Small intestine (tissue), 7 donors: ENCODE results near the gene LTO1. TPM values are rescaled to one million over a fixed set of nuclear protein-coding genes. Genes with fewer than 3 reads are reported as not detected.

Source experiments
- DNase-seq, 2 donors: peaks; one replicate each; pipeline versions ENCODE4 v3.0.0 to v3.0.0-alpha.2; 2013
- FAIRE-seq: peaks from 2 replicates; lab custom pipeline; 2012; peaks lifted over from hg19 to GRCh38; lab: Jason Lieb, UNC
- H3K27ac ChIP-seq, 3 donors: one replicate each; pipeline ENCODE4 v1.5.1; 2013; ENCODE audit warnings: low read length in 2 of 3, mild to moderate bottlenecking in 2 of 3, control low read depth in 1 of 3, inconsistent platforms in 1 of 3, low read depth in 1 of 3, moderate library complexity in 1 of 3
- H3K27me3 ChIP-seq, 3 donors: one replicate each; pipeline ENCODE4 v1.6.1; 2013; ENCODE audit warnings: low read length in 3 of 3, inconsistent platforms in 1 of 3; ENCODE audit not compliant: control insufficient read depth in 3 of 3, insufficient read depth in 3 of 3
- H3K36me3 ChIP-seq, 3 donors: one replicate each; pipeline ENCODE4 v1.6.1; 2013; ENCODE audit warnings: low read length in 3 of 3, inconsistent platforms in 1 of 3, low read depth in 1 of 3, mild to moderate bottlenecking in 1 of 3, moderate library complexity in 1 of 3; ENCODE audit not compliant: control insufficient read depth in 3 of 3, insufficient read depth in 2 of 3
- H3K4me1 ChIP-seq, 3 donors: one replicate each; pipeline ENCODE4 v1.6.1; 2013; ENCODE audit warnings: low read length in 2 of 3, inconsistent platforms in 1 of 3, low read depth in 1 of 3, mild to moderate bottlenecking in 1 of 3, moderate library complexity in 1 of 3; ENCODE audit not compliant: control insufficient read depth in 3 of 3, insufficient read depth in 2 of 3
- H3K4me3 ChIP-seq, 3 donors: one replicate each; pipeline ENCODE4 v1.5.1; 2013; ENCODE audit warnings: low read length in 3 of 3, control low read depth in 1 of 3, inconsistent platforms in 1 of 3, low read depth in 1 of 3, mild to moderate bottlenecking in 1 of 3, moderate library complexity in 1 of 3
- H3K9me3 ChIP-seq, 2 donors: one replicate each; pipeline ENCODE4 v1.6.1; 2013; ENCODE audit warnings: low read depth in 1 of 2, low read length in 1 of 2; ENCODE audit not compliant: control insufficient read depth in 2 of 2, insufficient read depth in 1 of 2
- WGBS, 3 donors: extraction: QIAGEN DNeasy Blood & Tissue Kit; methylation state at CpG; one replicate each; pipeline ENCODE4 v1.1.7; 2013; 5-methylcytosine and 5-hydroxymethylcytosine counted together
- polyA plus RNA-seq, 4 donors: library from polyadenylated mRNA; stranded (reverse) in 3 of 4; unstranded in 1 of 4; fragments of 200-250 nt in 3 of 4; fragments of 120-200 nt in 1 of 4; gene quantifications; one replicate each; pipeline versions ENCODE4 v1.2.1 to v1.2.3, GENCODE V29; 2013
- donor health status: healthy with polysubstance abuse.
- donor health status: control.
- donor health status: control.
- donor health status: Bipolar disorder and iron deficiency.
- donor health status: healthy.

Gene LTO1
- polyA plus RNA-seq, 4 donors = 14.6 to 21.1 (median 17.7) TPM

- no peaks in the 10 kb centered on the region for H3K9me3 ChIP-seq
- peak overlapping the region; percentile 81 to 98 (median 88) for H3K4me3 ChIP-seq
- peak overlapping the region; percentile 69 to 93 (median 80) for H3K27ac ChIP-seq
- DNase-seq = peak in 1 of 2 donors; percentile 60
- no peak for FAIRE-seq
- 0 to 1% (median 0%) methylated on average over 65 to 68 of the region's 68 CpGs for WGBS, 3 donors
- H3K4me1 ChIP-seq = peaks cover 3 to 51% (median 12%) of the 10 kb centered on the region in 3 donors
- H3K27me3 ChIP-seq = peaks cover 2 to 17% (median 9%) of the 10 kb centered on the region in 3 donors
- peaks cover 0 to 36% (median 2%) of the 10 kb centered on the region in 3 donors for H3K36me3 ChIP-seq
These were observed 33.2 kb downstream of the LTO1 start for GRCh38 chr11:69641681-69642548.

- Histone ChIP-seq H3K4me1 (peaks cover 3 to 58% (median 16%) of the 10 kb centered on the region in 3 donors), H3K4me3 (peak within 1 kb of the TSS; percentile 81 to 98 (median 88)), H3K27ac (peak within 1 kb of the TSS; percentile 69 to 93 (median 80)), H3K9me3 (no peaks in the 10 kb centered on the region), H3K36me3 (peaks cover 0 to 28% (median 2%) of the 10 kb centered on the region in 3 donors), H3K27me3 (peaks cover 2 to 20% (median 13%) of the 10 kb centered on the region in 3 donors)
- WGBS, 3 donors = 0 to 1% (median 0%) methylated on average over 40 to 48 of the region's 49 CpGs
- peak; percentile 85 to 91 for DNase-seq
- FAIRE-seq = no peak
These were observed 34.1 kb downstream of the LTO1 start, which contains the start of gene CCND1 for GRCh38 chr11:69640995-69641581. Gene CCND1 (plus strand): TSS chr11:69641156. CDS start chr11:69641314, 158 bp downstream.

GRCh38 chr11:69640260-69640994 is 34.7 kb downstream of the LTO1 start:
- peak overlapping the region; percentile 81 to 98 (median 88) for H3K4me3 ChIP-seq
- DNase-seq (peak; percentile 51 to 73), FAIRE-seq (no peak)
- peak overlapping the region in 2 of 3 donors; percentile 75 to 93 for H3K27ac ChIP-seq
- peaks cover 3 to 60% (median 16%) of the 10 kb centered on the region in 3 donors for H3K4me1 ChIP-seq
- peaks cover 0 to 21% (median 1%) of the 10 kb centered on the region in 3 donors for H3K36me3 ChIP-seq
- peaks cover 2 to 20% (median 13%) of the 10 kb centered on the region in 3 donors for H3K27me3 ChIP-seq
- 1 to 2% (median 2%) methylated on average over 43 of the region's 43 CpGs for WGBS, 3 donors
- H3K9me3 ChIP-seq = no peaks in the 10 kb centered on the region

- no peak for FAIRE-seq
- H3K4me3 ChIP-seq = peak overlapping the region in 1 of 3 donors; percentile 98
- 1 to 11% (median 3%) methylated on average over 9 of the region's 9 CpGs for WGBS, 3 donors
These were observed 35.3 kb downstream of the LTO1 start for GRCh38 chr11:69639831-69640230.

DNA sequence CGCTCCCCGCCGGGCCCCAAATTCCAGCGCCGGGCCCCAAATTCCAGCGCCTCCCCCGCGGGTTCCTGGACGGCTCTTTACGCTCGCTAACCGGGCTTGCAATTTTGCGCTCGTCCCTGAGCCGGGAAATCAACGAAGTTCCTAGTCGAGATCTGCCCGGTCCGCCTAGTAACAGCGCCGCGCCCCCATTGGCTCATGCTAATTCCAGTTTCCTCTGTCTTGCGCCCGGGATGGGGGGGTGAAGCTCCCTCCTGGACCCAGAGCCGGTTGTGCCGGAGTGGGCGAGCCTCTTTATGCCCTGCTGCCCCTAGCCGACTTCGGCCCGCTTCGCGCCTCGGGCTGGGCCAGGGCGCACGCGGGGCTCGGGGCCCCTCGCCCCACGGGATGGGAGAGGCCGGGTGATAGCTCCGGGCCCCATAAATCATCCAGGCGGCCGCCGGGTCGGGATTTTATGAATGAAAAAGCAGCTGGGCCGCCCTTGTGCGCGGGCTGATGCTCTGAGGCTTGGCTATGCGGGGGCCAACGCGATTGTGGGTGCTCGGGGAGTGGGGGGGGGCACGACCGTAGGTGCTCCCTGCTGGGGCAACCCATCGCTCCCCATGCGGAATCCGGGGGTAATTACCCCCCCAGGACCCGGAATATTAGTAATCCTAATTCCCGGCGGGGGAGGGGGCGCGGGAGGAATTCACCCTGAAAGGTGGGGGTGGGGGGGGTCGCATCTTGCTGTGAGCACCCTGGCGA is 36.0 kb downstream of the LTO1 start:
- no peak for FAIRE-seq
- WGBS, 3 donors = 1 to 2% (median 1%) methylated on average over 64 of the region's 64 CpGs
- peak overlapping the region; percentile 63 to 84 (median 70) for H3K27ac ChIP-seq
- peaks cover 0 to 8% (median 0%) of the 10 kb centered on the region in 3 donors for H3K36me3 ChIP-seq
- peak; percentile 93 to 98 for DNase-seq
- peaks cover 2 to 20% (median 13%) of the 10 kb centered on the region in 3 donors for H3K27me3 ChIP-seq
- peaks cover 2 to 49% (median 16%) of the 10 kb centered on the region in 3 donors for H3K4me1 ChIP-seq
- H3K4me3 ChIP-seq = peak overlapping the region; percentile 25 to 50 (median 33)
- no peaks in the 10 kb centered on the region for H3K9me3 ChIP-seq

More at GRCh38 chr11:69639831-69640230, 35.3 kb downstream of the LTO1 start:
- Histone ChIP-seq H3K27ac (peak overlapping the region in 1 of 3 donors; percentile 93), H3K36me3 (peaks cover 0 to 15% (median 0%) of the 10 kb centered on the region in 3 donors), H3K9me3 (no peaks in the 10 kb centered on the region), H3K27me3 (peaks cover 2 to 20% (median 13%) of the 10 kb centered on the region in 3 donors), H3K4me1 (peaks cover 3 to 56% (median 16%) of the 10 kb centered on the region in 3 donors)
- peak in 1 of 2 donors; percentile 13 for DNase-seq

DNA sequence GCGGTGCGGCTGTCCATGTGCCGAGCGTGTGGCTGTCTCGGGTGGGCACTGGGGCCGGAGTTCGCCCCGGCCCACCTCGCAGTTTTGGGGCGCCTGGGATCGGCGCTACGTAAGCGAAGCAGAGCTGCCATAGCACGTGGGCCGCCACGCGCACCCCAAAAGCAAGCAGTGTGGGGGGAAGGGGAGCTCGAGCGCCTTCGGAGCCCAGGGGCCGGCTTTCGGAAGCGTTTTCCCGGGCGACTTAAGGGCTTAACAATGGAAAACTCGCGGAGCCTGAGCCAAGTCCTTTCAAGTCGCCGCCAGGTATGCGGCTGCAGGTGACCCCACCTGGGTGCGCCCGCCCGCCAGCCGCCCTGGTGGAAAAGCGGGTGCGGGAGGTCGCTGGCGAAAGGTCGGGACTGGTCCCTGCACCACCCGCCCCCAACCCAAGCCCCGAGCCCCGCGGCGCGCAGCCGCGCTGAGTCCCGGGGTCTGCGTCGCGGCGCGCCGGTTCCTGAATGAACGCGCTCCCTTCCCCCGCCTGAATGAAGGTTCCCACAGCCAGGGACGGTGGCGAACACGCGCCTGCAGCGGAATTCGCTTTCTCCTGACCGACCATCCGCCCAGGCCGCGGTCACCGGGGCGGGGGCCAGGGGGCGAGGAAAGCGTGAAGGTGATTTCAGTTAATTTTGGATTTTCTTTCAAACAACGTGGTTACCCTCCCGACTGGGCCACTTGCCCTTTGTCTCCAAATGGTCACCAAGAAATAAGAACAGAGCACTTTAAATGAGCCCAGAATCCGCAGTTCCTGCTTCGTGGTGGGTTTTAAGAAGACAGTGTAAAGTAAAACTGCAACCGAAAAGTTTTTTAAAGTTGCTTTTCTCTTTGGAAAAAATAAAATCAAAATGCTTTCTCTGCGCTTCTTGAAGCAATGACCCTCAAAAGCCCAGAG is 36.9 kb downstream of the LTO1 start:
- Histone ChIP-seq H3K36me3 (no peaks in the 10 kb centered on the region), H3K4me3 (peak overlapping the region in 2 of 3 donors; percentile 25 to 50), H3K4me1 (peaks cover 0 to 41% (median 16%) of the 10 kb centered on the region in 3 donors), H3K27ac (peak overlapping the region in 2 of 3 donors; percentile 70 to 84), H3K9me3 (no peaks in the 10 kb centered on the region), H3K27me3 (peaks cover 2 to 20% (median 13%) of the 10 kb centered on the region in 3 donors)
- no peak for FAIRE-seq
- peak; percentile 56 to 90 for DNase-seq
- 1 to 3% (median 2%) methylated on average over 58 to 78 of the region's 78 CpGs for WGBS, 3 donors
